ENCODE measurements around the gene JPT2.
"Not testable (repeated sequence)": the region's sequence is repeated elsewhere in the genome, so short reads cannot be mapped to it uniquely, and the experiment has no call there.

Gene JPT2

DNA sequence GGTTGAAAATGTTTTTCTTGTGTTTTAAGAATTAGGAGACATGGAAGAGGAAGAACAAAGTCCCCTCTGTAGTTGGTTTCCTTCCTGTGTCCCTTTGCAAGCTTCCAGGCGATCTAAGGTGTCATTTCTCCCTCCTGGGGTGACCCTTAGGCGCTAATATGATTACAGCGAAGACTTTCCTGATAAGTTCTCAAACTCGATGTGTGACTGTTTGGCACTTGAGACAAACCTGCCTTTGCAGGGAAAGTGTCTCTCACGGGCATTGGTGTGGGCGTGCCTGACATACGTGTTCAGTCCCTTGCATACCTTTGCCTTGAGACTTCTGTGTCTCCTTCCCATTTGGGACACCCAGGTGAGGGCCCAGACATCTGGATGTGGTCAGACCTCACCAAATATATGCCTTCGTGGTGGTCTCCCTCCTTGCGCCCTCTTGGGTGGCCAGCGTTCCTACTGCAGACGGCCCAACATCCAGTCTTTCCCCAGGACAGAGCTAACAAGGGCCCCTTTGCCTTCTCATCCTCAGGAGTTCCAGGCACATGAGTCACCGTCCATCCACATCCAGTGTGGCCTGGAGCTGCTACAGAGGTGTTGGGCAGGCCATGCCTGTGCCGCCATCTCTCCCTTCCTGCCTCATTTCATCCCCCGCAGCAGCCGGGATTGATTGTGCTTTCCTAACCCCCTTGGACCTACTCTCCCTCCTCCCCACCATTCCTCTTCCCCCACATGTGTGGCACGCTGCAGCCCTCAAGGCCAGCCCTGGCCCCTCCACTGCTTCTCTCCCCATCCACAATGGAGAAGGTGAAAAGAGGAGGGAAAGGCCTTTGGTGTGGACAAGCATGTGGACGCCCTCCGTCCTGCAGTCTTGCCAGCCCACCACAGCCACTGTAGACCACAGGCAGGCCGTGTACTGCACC, 3.1 kb upstream of the JPT2 start:
- peak; percentile 66 for DNase-seq (ENCODE audit: low spot score)

DNA sequence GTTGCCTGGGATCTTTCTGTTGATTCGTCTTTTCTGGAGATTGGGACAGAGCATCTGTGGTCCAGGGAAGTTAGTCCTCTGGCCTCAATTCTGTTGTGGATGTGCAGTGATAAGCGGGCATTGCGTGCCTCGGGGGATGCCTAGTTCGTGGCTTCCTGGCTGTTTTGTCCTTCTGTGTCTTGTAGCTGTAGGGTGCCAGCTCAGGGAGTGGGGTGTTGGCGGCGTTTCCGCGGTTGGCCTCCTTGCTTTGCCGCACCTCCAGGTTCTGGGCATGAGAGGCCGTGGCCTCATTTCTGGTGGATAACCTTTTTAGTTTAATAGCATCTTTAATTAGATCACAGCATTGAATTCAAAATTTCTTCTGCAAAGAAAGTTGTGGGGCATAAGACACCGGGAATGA, 1.4 kb upstream of the JPT2 start:
- DNase-seq (ENCODE audit: low spot score) = no peak

DNA sequence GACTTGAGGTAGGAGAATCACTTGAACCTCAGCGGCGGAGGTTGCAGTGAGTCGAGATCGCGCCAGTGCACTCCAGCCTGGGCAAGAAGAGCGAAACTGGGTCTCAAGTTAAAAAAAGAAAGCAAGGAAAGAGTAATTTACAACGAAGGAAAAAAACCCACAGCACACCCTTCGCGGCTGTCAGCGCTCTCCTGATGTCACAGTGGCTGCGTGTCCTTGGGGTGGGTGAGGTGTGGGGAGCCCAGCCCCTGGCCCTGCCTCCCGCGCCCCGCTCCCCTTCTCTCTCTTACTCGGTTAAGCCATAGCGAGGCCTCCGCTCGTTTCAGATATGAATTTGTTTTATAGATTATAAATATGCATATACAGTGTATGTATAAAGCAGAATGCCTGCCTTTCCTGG, 740 bp upstream of the JPT2 start:
- no peak for DNase-seq (ENCODE audit: low spot score)

DNA sequence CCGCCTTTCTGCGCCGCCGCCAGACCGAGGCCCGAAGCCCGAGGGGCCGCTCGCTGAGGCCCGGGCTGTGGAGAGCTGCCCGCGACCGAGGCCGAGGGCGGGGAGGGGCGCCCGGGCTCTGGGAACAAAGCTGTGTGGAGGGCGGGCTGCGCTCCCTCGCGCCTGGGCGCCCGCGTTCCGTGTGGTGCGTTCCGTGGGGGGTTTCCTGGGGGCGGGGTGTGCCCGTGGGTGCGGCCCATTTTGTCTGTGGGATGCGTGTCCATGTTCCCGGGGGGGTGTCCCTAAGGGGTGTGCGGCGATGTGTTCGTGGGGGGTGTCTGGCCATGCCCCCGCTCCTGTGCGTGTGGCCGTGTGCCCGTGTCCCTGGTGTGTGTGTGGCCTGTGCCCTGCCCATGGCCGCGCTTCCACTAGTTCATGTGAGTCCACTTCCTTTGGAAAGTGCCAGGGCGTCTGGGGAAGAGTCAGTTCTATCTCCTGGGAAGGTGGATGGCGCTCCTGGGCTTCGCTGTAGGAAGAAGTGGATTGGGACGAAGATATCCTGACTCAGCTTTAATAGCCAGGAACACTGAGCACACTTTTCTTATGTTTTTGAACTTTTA, 520 bp downstream of the JPT2 start:
- no peak for DNase-seq (ENCODE audit: low spot score)

DNA sequence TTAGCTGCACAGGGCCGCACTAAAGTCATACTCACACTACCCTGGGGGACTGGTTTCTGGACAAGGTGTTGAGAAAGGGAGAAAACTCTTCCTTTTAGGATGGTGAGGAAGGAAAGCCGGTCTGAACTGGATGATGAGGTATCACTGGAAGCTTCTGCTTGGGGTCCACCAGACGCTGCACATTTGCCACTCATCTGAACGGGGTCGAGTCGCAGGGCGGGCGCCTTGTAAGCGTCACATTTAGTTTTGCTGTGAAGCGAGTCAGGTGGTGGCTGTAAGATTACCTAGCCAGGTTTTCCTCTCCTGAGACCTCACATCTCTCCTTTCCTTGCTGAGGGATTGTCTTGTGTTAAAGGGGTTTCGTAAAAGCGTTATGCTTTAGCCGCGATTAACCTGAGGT, 2.3 kb downstream of the JPT2 start:
- DNase-seq (ENCODE audit: low spot score) = no peak

DNA sequence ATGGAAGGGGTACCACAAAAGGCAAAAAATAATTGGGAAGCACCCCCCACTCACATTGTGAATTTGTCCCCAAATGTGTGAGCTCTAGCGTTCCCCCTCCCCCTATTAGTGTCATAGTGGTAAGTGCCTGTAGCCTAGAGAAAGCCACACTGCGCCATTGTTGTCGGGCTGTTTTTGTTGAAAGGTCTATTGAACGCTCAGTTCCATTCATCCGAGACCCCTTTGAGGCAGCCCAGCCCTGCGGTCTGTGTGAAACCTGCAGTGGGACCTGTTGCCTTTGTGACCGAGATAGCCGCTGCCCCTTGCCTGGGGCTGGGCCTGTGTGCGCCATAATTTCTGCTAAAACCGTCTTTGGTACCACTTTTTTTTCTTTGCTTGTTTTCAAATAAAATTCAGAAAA, 3.0 kb downstream of the JPT2 start:
- DNase-seq (ENCODE audit: low spot score) = no peak

DNA sequence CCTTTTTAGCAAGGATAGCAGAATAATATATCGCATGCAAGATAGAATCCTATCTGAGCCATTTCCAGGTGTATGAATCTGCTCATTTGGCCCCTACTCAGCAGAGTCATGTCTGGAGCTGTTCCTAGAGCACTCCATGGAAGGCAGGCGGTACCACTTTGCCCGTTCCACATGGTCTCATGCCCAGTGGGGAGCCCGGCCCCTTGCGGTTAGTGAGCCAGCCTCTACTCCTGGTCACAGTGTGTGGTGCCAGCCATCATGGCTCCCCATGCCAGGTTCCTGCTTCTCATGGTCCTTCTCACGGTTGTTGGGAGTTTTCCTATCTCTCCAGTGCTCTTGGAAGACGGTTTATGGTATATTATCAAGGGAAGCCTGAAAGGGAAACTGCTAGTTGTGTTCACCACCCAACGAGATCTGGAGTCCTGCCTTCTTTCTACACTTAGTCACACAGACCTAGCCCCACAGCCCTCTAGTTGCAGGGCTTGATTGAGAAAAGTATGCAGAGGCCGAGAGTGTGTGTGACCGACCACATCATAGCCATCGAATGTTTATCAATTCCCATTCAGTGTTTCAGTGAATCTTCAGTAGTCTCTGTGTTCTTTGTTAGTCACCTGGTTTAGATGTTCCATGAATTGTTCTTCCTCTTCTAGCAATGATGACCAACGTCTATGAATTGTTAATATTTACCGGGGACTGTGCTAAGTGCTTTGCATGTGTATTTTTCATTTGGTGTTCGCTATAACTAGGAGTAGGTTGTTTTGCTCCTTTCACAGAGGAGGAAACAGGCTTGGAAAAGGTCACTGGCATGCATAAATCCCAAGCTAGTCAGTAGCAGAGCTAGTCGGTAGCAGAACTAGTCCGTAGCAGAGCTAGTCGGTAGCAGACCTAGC, 9.6 kb downstream of the JPT2 start:
- DNase-seq (ENCODE audit: low spot score) = no peak

DNA sequence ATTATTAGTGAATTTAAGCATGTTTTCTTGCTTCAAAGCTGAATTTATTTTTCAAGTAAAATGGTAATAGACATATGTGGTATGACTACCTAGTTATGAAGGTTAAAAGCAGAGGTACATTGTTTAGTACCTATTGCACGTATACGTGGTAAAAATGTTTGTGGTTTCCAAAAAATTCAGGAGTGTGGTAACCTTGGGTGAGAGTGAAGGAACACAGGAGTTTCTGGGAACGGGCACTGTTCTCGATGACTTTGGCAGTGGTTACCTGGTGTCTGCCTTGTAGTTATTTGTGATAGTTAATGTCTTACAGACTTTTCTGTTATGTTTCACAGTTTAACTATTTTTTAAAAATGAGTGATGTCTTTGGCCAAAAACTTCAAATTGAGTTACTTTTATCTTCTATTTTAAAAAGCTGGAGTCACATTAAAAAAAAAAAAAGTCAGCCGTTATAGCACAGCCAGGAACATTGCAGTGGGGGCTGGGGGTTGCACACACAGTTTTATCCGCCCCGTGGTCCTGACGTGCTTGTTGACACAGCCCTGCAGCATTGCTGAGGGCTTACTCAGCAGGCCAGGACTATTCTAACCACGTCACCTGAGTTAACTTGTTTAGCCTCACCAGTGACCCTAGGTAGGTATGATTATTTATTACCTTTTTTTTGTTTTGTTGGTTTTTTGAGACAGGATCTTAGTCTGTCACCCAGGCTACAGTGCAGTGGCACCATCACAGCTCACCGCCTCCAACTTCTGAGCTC, 10.9 kb downstream of the JPT2 start:
- DNase-seq (ENCODE audit: low spot score) = no peak

DNA sequence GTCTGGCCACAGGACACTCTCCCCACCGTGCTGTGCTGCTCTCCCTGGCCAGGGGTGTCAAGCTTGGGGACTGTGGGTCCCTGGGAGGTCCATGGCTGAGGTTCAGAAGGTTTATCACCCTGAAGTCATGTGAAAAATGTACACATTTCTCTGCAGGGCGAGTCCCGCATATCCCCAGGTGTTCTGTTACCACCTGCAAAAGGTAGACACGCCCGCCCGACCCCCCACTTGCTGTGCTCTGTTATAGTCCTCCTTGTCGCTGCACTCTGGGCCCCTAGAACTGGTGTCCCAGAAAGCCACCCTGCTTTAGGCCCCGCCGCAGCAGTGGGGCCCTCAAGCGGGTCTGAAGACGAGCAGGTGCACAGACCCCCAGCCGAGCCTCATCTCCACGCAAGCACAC, 11.8 kb downstream of the JPT2 start:
- no peak for DNase-seq (ENCODE audit: low spot score)

DNA sequence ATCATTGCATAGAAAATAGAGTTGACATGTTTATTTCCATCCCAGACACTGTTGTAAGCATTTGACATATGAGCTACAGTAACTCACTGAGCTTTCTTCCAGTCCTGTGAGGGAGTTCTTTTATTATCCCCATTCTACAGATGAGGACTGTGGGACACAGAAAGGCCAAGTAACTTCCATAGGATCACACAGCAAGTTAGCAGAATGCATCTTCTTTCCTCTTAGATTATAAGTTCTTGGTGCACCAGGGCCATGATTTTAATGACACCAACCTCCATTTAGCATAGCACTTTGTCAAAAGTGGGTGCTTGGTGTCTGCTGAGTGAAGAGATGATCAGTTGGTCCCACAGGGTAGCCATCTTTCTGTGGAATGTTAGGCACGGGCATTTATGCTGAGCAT, 12.7 kb downstream of the JPT2 start:
- no peak for DNase-seq (ENCODE audit: low spot score)

DNA sequence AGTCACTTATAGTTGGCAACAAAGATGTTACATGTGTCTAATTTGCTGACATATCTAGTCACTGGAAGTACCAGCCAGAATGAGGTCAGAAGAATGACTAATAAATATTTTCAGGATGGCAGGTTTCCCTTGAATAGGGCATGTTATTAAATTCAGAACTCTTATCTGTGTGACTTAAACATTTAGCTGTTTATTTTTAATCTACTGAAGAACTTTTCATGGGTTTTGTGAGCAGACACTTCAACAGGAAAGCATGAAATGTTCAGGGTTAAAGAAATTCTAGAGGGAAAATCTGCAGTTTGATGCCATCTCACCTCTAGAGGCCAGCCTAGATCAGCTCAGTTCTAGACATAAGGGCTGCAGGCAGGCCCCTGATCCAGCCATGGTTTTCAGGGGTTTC, 13.2 kb downstream of the JPT2 start:
- DNase-seq (ENCODE audit: low spot score) = no peak

DNA sequence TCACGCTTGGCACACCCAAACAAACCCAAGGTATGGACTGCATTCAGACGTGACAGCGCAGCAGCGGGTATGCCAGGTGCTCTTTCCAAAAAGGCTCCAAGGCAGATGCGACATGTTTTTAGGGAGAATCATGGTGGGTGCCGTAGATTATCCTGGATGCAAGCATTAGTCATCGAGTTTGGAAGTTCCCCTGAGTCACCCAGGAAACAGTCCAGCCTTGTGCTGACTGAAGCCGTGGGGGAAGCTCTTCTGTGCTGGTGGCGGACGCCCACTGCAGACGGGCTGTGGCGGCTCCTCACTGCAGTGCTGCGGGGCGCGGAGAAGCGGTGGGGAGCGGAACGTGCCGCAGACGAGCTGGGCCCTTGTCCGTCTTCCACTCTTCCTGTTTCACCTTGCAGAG, 13.9 kb downstream of the JPT2 start:
- DNase-seq (ENCODE audit: low spot score) = peak; percentile 50

DNA sequence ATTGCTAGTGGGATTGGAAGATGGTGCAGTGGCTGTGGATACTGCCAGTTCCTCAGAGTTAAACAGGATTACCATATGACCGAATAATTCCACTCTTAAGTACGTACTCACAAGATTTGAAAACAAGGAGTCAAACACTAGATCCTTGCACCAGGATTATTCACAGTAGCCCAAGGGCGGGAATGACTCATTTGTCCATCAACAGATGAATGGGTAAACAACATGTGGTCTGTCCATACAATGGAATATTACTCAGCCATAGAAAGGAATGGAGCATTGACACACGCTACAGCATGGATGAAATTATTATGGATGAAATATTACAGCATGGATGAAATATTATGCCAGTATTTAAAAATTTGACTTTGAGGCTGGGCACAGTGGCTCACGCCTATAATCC, 18.8 kb downstream of the JPT2 start:
- DNase-seq (ENCODE audit: low spot score) = no peak

DNA sequence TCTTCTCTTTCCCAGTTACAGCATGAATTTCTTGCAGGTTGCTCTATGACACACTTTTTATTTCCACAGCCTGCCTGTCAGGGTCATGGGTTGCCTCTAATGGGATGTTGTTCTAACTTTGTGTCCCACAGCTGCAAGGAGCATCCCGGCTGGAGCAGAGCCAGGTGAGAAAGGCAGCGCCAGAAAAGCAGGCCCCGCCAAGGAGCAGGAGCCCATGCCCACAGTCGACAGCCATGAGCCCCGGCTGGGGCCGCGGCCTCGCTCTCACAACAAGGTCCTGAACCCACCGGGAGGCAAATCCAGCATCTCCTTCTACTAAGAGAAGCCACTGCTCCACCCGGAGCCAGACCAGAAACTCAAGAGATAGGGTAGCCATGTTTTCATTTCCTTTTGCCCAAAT, 20.6 kb downstream of the JPT2 start:
- no peak for DNase-seq (ENCODE audit: low spot score)

DNA sequence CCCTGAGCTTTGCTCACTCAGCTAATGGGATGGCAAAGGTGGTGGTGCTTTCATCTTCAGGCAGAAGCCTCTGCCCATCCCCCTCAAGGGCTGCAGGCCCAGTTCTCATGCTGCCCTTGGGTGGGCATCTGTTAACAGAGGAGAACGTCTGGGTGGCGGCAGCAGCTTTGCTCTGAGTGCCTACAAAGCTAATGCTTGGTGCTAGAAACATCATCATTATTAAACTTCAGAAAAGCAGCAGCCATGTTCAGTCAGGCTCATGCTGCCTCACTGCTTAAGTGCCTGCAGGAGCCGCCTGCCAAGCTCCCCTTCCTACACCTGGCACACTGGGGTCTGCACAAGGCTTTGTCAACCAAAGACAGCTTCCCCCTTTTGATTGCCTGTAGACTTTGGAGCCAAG, 22.2 kb downstream of the JPT2 start:
- DNase-seq (ENCODE audit: low spot score) = no peak

DNA sequence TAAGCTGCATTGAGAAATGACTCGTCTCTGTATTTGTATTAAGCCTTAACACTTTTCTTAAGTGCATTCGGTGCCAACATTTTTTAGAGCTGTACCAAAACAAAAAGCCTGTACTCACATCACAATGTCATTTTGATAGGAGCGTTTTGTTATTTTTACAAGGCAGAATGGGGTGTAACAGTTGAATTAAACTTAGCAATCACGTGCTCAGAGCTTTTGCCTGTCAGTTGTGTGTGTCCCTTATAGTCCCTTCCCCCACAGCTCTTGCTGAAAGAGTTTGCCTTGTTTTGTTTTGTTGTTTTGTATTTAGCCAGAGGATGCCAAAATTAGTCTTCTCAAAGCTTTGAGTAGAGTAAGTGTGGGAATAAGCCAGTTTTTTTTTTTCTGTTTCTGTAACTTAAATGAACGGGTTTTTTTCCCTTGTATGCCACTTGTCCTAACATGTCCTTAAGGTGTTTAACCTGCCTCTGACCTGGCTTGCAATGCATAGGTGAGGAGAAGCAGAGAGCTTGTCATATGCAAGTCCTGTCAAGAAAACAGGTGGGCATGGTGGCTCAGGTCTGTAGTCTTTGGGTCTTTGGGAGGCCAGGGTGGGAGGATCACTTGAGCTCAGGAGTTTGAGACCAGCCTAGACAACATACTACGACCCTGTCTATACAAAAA, 23.3 kb downstream of the JPT2 start:
- DNase-seq (ENCODE audit: low spot score) = no peak

DNA sequence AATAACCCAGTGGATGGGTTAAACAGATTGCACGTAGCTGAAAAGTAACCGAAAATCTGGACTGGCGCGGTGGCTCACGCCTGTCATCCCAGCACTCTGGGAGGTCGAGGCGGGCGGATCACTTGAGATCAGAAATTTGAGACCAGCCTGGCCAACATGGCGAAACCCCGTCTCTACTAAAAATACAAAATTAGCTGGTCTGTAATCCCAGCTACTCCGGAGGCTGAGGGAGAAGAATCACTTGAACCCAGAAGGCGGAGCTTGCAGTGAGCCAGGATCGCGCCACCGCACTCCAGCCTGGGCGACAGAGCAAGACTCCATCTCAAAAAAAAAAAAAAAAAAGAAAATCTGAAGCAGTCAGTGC, 27.2 kb downstream of the JPT2 start:
- DNase-seq (ENCODE audit: low spot score) = not testable (repeated sequence)

DNA sequence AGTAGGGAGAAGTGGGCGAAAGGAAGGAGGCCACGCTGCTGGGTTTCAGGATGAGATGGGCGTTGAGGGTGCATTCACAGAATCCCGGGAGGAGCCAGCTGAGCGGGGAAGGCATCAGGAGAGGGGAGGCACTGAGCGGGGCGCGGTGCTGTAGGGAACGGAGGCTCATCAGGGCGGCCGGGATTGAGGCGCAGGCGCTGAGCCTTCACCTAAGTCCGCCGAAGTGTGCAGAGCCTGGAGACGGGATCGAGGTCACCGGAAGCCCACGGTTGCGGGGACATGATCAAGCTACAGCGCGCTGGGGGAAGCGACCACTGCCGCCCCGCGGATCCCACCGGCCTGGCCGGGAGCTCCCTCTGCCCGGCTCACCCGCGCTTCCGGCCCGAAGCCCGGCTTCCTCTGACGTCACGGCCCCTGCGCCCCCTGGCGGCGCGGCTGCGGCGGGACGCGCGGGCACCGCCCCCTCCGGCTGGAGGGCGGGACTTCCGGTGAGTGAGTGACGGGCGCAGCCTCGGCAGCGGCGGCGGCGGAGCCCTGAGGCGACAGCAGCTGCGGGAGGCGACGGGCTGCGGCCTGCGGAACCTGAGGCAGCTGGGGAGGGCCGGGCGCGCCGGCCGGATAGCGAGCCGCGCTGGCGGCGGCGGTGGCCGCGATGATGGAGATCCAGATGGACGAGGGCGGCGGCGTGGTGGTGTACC, 27.8 kb downstream of the JPT2 start, which contains the start of gene MAPK8IP3:
Gene MAPK8IP3, plus strand, starts transcription at position 508 of the 698 bp plus-strand sequence. Its CDS starts 145 bp downstream, at position 653.
- DNase-seq (ENCODE audit: low spot score) = peak; percentile 98

DNA sequence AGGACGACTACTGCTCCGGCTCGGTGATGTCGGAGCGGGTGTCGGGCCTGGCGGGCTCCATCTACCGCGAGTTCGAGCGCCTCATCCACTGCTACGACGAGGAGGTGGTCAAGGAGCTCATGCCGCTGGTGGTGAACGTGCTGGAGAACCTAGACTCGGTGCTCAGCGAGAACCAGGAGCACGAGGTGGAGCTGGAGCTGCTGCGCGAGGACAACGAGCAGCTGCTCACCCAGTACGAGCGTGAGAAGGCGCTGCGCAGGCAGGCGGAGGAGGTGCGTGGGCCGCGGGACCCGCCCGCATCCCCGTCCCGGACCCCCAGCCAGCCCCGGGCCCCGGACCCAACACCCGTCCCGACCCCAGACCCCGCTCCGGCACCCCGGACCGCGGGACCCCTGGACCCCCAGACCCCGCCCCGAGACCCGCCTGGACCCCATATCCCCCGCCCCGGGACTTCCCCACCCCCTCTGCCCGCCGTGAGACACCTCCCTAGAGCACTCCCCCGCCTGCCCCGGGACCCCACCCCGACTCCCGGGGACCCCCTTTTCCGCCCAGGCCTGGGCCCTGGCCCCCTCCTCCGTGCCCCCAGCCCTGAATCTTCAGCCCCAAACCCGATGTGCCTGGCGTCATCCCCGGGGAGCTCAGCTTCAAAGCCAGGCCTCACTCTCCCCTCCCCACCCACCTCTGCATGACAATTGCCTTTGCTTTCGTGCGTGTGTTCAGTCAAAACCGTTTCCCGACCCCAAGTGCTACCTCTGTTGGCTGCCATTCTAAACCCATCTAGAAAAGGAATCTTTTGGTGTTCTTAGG, 28.5 kb downstream of the JPT2 start:
- DNase-seq (ENCODE audit: low spot score) = peak; percentile 65

Data from GM03348 (cell line).